Activated CD4-positive, alpha-beta T cell treated with anti-CD3 and anti-CD28 coated beads for 36 hours (primary cell): Measurements from ENCODE around the gene ABI2. TPM values are rescaled to one million over a fixed set of nuclear protein-coding genes. Genes with fewer than 3 reads are reported as not detected.

ENCODE experiments used
- ATAC-seq: fragments of 200-7000 bp; cut with Tn5 transposase; one replicate; pipeline ENCODE4 v1.10.0; 2021; ENCODE audit warnings: mild to moderate bottlenecking, moderate library complexity
- CTCF ChIA-PET: fragments of 350-600 bp; sonication (Branson Sonifier 250); formaldehyde crosslinking; loops from one replicate; lab custom pipeline; 2021; ENCODE audit warnings: antibody characterized with exemption; lab: Charles Lee
- POLR2A ChIA-PET: fragments of 350-600 bp; sonication (Branson Sonifier 250); formaldehyde crosslinking; loops from one replicate; lab custom pipeline; 2021; ENCODE audit warnings: antibody characterized with exemption, inconsistent platforms; lab: Charles Lee
- DNase-seq: peaks from one replicate; pipeline ENCODE4 v3.0.0-alpha.2; 2020
- H3K27ac Mint-ChIP-seq: one replicate; pipeline ENCODE4 v1.8.0; 2021; ENCODE audit warnings: mixed read lengths
- H3K27me3 Mint-ChIP-seq: one replicate; pipeline ENCODE4 v1.8.0; 2021; ENCODE audit warnings: mixed read lengths
- H3K36me3 Mint-ChIP-seq: one replicate; pipeline ENCODE4 v1.8.0; 2021; ENCODE audit warnings: low read depth, mixed read lengths
- H3K4me1 Mint-ChIP-seq: one replicate; pipeline ENCODE4 v1.8.0; 2021; ENCODE audit warnings: mixed read lengths
- H3K4me3 Mint-ChIP-seq: one replicate; pipeline ENCODE4 v1.8.0; 2021; ENCODE audit warnings: mild to moderate bottlenecking, moderate library complexity, mixed read lengths
- H3K9me3 Mint-ChIP-seq: one replicate; pipeline ENCODE4 v1.8.0; 2021; ENCODE audit warnings: low read depth, mixed read lengths
- intact Hi-C, 2 experiments: fragments of 100-400 bp; cut with DNase I in 1 of 2; cut with micrococcal nuclease in 1 of 2; formaldehyde crosslinking; loops; one replicate each; pipeline versions ENCODE4 v1.14.2 to v1.15.1; 2022 to 2024; cut with DNase I, micrococcal nuclease
- total RNA-seq, 2 experiments: library from RNA; stranded (reverse); gene quantifications; one replicate each; pipeline ENCODE4 v1.2.3, GENCODE V29; 2021

Gene ABI2
- total RNA-seq, 2 experiments from 2014 or later, result 40.6 to 57.6 TPM

DNA sequence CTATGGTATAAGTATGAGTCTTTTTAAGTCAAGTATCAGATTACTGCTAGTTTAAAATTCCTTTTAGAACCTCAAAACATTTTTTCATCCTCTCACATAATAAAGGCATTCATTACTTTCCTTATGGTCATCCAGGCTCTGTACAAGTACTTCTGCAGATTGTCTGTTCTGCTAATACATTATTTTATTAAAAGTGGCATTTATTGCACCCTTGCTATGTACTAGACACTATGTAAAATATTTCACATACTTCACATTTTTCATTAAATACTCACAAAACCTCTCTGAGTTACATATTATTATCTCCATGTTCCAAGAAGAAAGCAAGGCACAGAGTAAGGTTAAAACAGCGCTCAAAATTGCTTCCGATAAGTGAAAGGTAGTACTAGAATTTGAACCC, 122.8 kb downstream of the ABI2 start:
- no peak overlapping the region for H3K4me3 Mint-ChIP-seq
- H3K36me3 Mint-ChIP-seq, result peaks cover 14% of the 10 kb centered on the region
- intact Hi-C loops, result loop anchor here (5.0 to 10.0 kb wide), 2 partner anchors 619 to 876 kb away; no protein-coding TSS in a partner anchor
- no peak for ATAC-seq
- no peaks in the 10 kb centered on the region for H3K27me3 Mint-ChIP-seq
- H3K4me1 Mint-ChIP-seq, result peaks cover 4% of the 10 kb centered on the region
- no peak overlapping the region for H3K27ac Mint-ChIP-seq
- ChIA-PET POLR2A (no interaction called here), CTCF (no interaction called here)
- H3K9me3 Mint-ChIP-seq, result no peaks in the 10 kb centered on the region
- no peak for DNase-seq

DNA sequence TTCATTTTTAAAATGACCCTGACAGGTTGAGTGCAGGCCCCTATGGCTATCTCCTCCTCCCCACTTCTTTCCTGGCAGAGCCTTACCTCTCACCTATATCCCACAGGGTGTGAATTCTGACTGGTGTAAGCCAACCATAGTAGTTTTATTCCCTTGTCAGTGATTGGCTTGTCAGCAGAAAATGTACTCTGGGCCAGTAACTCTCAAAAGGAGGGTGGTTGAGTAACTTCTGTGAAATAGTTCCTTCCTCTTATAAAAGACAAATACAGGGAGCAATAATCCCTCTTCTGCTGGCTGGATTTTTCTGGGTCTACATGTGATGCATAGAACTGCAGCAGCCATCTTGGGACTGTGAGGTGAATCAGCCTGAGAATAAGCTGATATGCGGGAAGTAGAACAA, 123.5 kb downstream of the ABI2 start:
- CTCF ChIA-PET, result interaction anchor here (2.1 kb wide), 1 partner anchor 363 kb away, joined by 5 read pairs; no protein-coding TSS in a partner anchor

DNA sequence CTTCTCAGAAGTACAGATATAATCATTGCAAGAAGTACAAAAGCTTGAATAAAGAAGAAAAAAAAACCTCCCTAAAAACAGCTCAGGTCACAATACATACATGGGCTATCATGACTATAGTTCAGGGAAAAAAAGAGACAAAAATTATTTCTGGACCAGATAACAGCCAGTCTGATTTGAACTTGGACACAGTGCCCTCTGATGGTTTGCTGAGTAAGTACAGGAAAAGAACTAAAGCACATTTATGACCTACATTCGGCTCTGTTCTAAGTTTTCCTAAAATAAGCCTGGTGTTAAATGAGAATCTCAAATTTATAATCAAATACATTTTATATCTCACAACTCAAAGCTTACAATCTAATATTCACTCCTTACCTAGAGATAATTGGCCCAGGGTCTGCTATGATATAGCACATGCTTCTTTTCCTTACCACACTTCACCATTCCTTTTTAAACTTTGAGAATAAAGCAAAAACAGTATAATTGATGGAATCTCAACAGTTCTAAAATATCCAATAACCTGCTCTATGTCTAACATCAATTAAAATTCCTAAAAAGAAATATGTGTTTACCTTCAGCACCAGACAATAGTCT, 125.8 kb downstream of the ABI2 start:
- DNase-seq (peak; percentile 44), ATAC-seq (no peak)
- no peaks in the 10 kb centered on the region for H3K4me1 Mint-ChIP-seq
- H3K36me3 Mint-ChIP-seq, result peaks cover 8% of the 10 kb centered on the region
- POLR2A ChIA-PET, result no interaction called here
- H3K27me3 Mint-ChIP-seq, result no peaks in the 10 kb centered on the region
- CTCF ChIA-PET, result interaction anchor here (0.6 to 2.3 kb wide), 18 partner anchors 10 to 905 kb away, joined by 3 to 8 read pairs (median 4); no protein-coding TSS in a partner anchor
- no peaks in the 10 kb centered on the region for H3K9me3 Mint-ChIP-seq
- intact Hi-C loops, result loop anchor here (1.0 to 10.0 kb wide), 7 partner anchors 229 to 879 kb away; no protein-coding TSS in a partner anchor
- H3K27ac Mint-ChIP-seq, result no peak overlapping the region
- H3K4me3 Mint-ChIP-seq, result no peak overlapping the region

More for the DNA sequence above, 123.5 kb downstream of the ABI2 start:
- Mint-ChIP-seq H3K4me3 (no peak overlapping the region), H3K27me3 (no peaks in the 10 kb centered on the region), H3K27ac (no peak overlapping the region), H3K9me3 (no peaks in the 10 kb centered on the region), H3K4me1 (no peaks in the 10 kb centered on the region), H3K36me3 (peaks cover 11% of the 10 kb centered on the region)
- intact Hi-C loops, result loop anchor here (5.0 to 10.0 kb wide), 2 partner anchors 619 to 877 kb away; no protein-coding TSS in a partner anchor
- DNase-seq (no peak), ATAC-seq (no peak)
- POLR2A ChIA-PET, result no interaction called here

DNA sequence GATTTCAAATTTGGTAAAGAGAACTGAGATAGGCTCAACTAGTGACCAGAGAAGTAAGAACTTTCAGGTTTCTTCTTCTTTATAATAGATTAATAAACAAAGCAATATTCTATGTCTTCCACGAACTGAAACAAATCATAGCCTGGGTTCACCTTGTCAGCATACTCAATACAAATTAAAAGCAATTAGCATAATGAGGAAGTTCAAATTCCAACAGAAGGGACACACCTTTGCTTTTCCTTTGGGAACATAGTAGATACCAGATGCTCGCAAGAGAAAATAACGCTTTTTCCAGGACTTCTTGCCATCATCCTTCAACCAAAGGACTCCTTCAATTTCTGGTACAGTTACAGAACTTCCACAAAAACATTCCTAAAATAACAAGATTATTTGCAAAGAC, 127.0 kb downstream of the ABI2 start:
- DNase-seq, result no peak
- no peak overlapping the region for H3K4me3 Mint-ChIP-seq
- ChIA-PET CTCF (interaction anchor here (1.0 to 1.7 kb wide), 4 partner anchors 11 to 37 kb away, joined by 4 to 5 read pairs (median 4); no protein-coding TSS in a partner anchor), POLR2A (no interaction called here)
- H3K4me1 Mint-ChIP-seq, result no peaks in the 10 kb centered on the region
- peaks cover 11% of the 10 kb centered on the region for H3K36me3 Mint-ChIP-seq
- no peak overlapping the region for H3K27ac Mint-ChIP-seq
- no peaks in the 10 kb centered on the region for H3K27me3 Mint-ChIP-seq
- H3K9me3 Mint-ChIP-seq, result no peaks in the 10 kb centered on the region
- intact Hi-C loops, result loop anchor here (2.0 to 10.0 kb wide), 4 partner anchors 230 to 880 kb away; no protein-coding TSS in a partner anchor
- ATAC-seq, result no peak

DNA sequence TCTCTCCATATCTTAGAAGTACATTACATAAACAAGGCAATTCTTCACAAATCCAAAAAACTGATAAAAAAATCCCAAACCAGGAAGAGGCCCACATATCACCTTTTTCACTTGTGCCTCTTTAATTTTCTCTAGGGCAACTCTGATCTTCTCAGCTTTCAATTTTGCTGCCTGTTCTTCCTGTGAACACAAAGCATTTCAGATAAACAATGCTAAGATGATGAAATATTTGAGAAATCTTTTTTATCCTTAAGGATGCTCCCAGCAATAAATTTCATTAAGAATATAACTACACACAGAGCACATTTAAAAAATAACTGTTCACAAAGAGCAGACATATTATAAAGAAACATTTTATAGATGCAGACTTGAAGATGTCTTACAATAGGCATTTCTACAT, 133.6 kb downstream of the ABI2 start:
- Mint-ChIP-seq H3K27ac (no peak overlapping the region), H3K4me1 (peaks cover 2% of the 10 kb centered on the region), H3K4me3 (no peak overlapping the region), H3K36me3 (peaks cover 4% of the 10 kb centered on the region), H3K27me3 (no peaks in the 10 kb centered on the region), H3K9me3 (no peaks in the 10 kb centered on the region)
- ATAC-seq (no peak), DNase-seq (no peak)
- intact Hi-C loops, result no loop called here
- ChIA-PET CTCF (no interaction called here), POLR2A (no interaction called here)

DNA sequence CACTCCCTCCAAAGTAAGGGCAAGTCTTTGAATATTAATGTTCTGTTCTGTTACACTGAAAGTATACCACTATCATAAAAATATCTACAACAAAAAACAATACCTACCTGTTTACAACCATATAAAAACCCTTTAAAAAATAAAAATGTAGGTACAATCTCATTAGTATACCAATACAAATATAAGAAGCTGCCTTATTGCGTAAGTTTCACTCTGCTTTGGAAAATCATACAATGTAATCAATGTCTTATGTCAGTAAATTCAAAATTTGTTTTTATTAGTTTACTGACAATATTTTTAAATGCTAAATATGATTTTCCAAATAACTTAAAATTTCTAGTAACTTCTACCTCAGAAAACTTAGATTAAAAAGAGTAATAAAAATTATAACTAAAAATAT, 134.1 kb downstream of the ABI2 start:
- ATAC-seq, result no peak
- no peak overlapping the region for H3K4me3 Mint-ChIP-seq

DNA sequence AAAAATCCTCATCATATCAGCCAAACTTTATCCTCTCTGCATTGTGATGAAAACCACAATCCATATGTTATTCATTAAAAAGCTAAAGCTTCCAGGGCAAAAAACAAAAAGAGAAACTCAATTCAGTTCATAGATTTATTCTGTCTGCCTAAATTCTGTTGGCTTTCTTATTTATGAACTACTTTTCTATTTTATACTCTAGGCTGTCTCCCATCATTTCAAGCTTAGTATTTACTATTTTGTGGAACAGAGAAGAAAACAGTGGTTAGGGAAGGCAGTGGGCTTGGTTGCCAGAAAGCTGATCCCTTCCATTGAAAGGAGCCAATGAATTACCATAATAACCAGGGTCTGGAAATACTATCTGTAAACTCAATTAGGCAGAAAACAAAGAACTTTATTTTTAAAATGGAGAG, 135.1 kb downstream of the ABI2 start:
- ATAC-seq, result no peak
- H3K4me3 Mint-ChIP-seq, result no peak overlapping the region
- CTCF ChIA-PET, result interaction anchor here (0.7 to 2.4 kb wide), 3 partner anchors 10 to 203 kb away, joined by 3 to 8 read pairs (median 3); no protein-coding TSS in a partner anchor

More for the DNA sequence above, 134.1 kb downstream of the ABI2 start:
- no peak for DNase-seq
- no peaks in the 10 kb centered on the region for H3K27me3 Mint-ChIP-seq
- peaks cover 2% of the 10 kb centered on the region for H3K4me1 Mint-ChIP-seq
- ChIA-PET POLR2A (no interaction called here), CTCF (interaction anchor here (0.7 kb wide), 1 partner anchor 204 kb away, joined by 3 read pairs; no protein-coding TSS in a partner anchor)
- no peaks in the 10 kb centered on the region for H3K9me3 Mint-ChIP-seq
- intact Hi-C loops, result no loop called here
- no peak overlapping the region for H3K27ac Mint-ChIP-seq
- peaks cover 4% of the 10 kb centered on the region for H3K36me3 Mint-ChIP-seq

DNA sequence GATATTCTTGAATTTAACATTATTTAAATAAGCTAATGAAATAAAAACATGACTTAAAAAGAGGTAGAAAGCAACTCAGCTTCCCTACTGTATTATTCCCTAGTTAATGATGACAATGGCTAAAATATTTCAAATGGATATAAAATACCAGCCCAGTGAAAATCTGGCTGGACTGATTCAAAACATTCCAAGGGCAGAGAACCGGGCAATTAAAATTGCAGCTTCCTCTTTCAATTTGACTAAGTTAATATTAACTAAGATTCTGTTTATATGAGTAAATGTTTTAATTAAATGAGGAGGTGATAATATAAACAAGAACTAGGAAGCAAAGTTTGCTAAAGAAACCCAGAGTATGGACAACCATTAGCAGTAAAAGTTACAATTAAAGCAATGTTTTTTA, 141.4 kb downstream of the ABI2 start:
- DNase-seq (no peak), ATAC-seq (no peak)
- POLR2A ChIA-PET, result no interaction called here
- Mint-ChIP-seq H3K9me3 (no peaks in the 10 kb centered on the region), H3K4me3 (no peak overlapping the region), H3K4me1 (no peaks in the 10 kb centered on the region), H3K36me3 (no peaks in the 10 kb centered on the region), H3K27me3 (no peaks in the 10 kb centered on the region), H3K27ac (no peak overlapping the region)
- intact Hi-C loops, result no loop called here
- CTCF ChIA-PET, result interaction anchor here (1.3 to 1.7 kb wide), 2 partner anchors 13 to 346 kb away, joined by 3 to 6 read pairs; no protein-coding TSS in a partner anchor

More for the DNA sequence above, 135.1 kb downstream of the ABI2 start:
- no peaks in the 10 kb centered on the region for H3K9me3 Mint-ChIP-seq
- no peaks in the 10 kb centered on the region for H3K27me3 Mint-ChIP-seq
- intact Hi-C loops, result no loop called here
- DNase-seq, result no peak
- POLR2A ChIA-PET, result no interaction called here
- H3K27ac Mint-ChIP-seq, result no peak overlapping the region
- H3K4me1 Mint-ChIP-seq, result peaks cover 2% of the 10 kb centered on the region
- peaks cover 4% of the 10 kb centered on the region for H3K36me3 Mint-ChIP-seq

DNA sequence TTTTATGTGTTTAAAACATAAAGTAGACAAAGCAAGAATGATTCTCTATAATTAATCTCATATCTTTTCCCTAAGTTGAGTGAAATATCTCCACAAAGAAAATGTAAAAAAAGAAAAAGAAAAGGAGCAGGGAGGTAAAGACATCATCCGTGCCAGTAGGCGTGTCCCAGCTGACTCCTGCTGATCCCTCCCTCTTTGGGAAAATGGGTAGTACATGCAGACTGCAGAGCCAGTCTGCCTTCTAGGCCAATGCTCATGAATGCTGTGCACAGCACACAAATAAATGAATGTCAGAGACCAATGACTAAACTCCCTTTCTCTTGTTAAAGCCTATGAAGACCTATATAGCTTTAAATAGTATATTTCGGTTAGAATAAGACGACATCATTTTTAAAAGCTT, 142.2 kb downstream of the ABI2 start:
- POLR2A ChIA-PET, result no interaction called here
- ATAC-seq, result no peak
- Mint-ChIP-seq H3K4me3 (no peak overlapping the region), H3K27ac (no peak overlapping the region), H3K27me3 (no peaks in the 10 kb centered on the region), H3K9me3 (no peaks in the 10 kb centered on the region), H3K36me3 (no peaks in the 10 kb centered on the region), H3K4me1 (no peaks in the 10 kb centered on the region)
- CTCF ChIA-PET, result no interaction called here
- DNase-seq, result no peak
- intact Hi-C loops, result no loop called here

DNA sequence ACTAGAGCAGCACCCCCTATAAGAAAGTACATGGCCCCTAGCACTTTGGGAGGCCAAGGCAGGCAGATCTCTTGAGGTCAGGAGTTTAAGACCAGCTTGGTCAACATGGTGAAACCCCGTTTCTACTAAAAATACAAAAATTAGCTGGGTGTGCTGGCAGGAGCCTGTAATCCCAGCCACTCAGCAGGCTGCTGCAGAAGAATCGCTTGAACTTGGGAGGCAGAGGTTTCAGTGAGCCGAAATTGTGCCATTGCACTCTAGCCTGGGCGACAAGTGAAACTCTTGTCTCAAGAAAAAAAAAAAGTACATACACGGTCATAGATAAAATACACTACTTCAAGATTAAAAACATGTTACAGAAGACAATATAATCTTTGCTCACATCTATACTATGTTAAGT, 143.1 kb downstream of the ABI2 start:
- ChIA-PET POLR2A (no interaction called here), CTCF (no interaction called here)
- no peak overlapping the region for H3K4me3 Mint-ChIP-seq
- H3K27me3 Mint-ChIP-seq, result no peaks in the 10 kb centered on the region
- DNase-seq (no peak), ATAC-seq (no peak)
- no peaks in the 10 kb centered on the region for H3K36me3 Mint-ChIP-seq
- no peaks in the 10 kb centered on the region for H3K4me1 Mint-ChIP-seq
- no peaks in the 10 kb centered on the region for H3K9me3 Mint-ChIP-seq
- no peak overlapping the region for H3K27ac Mint-ChIP-seq
- intact Hi-C loops, result no loop called here

DNA sequence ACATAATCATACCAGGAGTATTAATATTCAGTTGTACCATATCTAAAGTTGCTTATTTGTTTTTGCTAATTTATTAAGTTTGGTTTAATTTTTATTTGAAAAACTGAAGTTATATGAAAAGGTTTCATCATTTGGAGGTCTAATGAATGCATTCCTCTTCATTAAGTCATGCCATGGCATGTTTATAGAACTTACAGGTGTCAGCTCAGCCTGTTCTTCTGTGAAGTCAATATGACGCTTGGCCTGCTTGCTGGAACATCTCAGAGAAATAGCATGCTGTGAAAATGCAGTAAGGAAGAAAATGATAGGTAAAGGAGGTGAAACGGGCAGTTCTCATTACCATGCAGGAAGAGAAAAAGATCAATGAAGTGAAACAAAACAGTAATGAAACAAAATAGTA, 148.7 kb downstream of the ABI2 start:
- ATAC-seq, result no peak
- H3K4me1 Mint-ChIP-seq, result no peaks in the 10 kb centered on the region
- H3K27me3 Mint-ChIP-seq, result no peaks in the 10 kb centered on the region
- H3K36me3 Mint-ChIP-seq, result peaks cover 3% of the 10 kb centered on the region
- ChIA-PET CTCF (interaction anchor here (0.6 to 0.8 kb wide), 2 partner anchors 298 to 304 kb away, joined by 3 to 4 read pairs; no protein-coding TSS in a partner anchor), POLR2A (interaction anchor here (0.5 kb wide), 1 partner anchor 961 kb away, joined by 3 read pairs; no protein-coding TSS in a partner anchor)
- no peak overlapping the region for H3K4me3 Mint-ChIP-seq
- no peak for DNase-seq
- intact Hi-C loops, result no loop called here
- no peak overlapping the region for H3K27ac Mint-ChIP-seq
- no peaks in the 10 kb centered on the region for H3K9me3 Mint-ChIP-seq

DNA sequence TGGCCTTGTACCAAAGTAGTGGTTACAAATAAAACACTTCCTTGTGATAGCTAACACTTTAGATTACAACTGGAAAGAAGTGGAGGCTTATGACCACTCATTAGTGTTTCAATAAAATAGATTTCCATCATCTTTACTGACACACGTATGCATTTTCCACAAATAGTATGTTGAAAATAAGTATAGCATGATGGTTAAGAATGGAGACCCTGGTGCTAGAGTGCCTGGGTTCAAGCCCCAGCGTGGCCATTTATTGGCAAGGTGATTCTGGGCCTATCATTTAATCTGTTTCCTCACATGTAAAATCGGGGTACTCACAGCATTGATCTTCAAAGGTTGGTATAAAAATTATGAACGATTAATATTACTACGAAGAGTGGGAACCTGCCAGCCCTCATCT, 152.4 kb downstream of the ABI2 start:
- ChIA-PET POLR2A (no interaction called here), CTCF (interaction anchor here (0.6 to 1.9 kb wide), 4 partner anchors 334 to 548 kb away, joined by 3 to 7 read pairs (median 3); no protein-coding TSS in a partner anchor)
- H3K4me1 Mint-ChIP-seq, result peaks cover 9% of the 10 kb centered on the region
- H3K4me3 Mint-ChIP-seq, result no peak overlapping the region
- DNase-seq (no peak), ATAC-seq (no peak)
- no peaks in the 10 kb centered on the region for H3K27me3 Mint-ChIP-seq
- peaks cover 3% of the 10 kb centered on the region for H3K36me3 Mint-ChIP-seq
- intact Hi-C loops, result loop anchor here in 1 of 2 experiments (5.0 kb wide), 1 partner anchor 227 kb away; the partner anchor contains the start of gene CD28
- H3K9me3 Mint-ChIP-seq, result no peaks in the 10 kb centered on the region
- no peak overlapping the region for H3K27ac Mint-ChIP-seq
